B cell (primary cell): ENCODE results near the gene FAM120B.

Experiments
- EZH2 ChIP-seq: IDR thresholded peaks from 2 replicates; pipeline ENCODE4 v1.6.1; 2012; ENCODE audit warnings: borderline replicate concordance, low read depth, mild to moderate bottlenecking, moderate library complexity, low read length; ENCODE audit not compliant: insufficient read depth, poor library complexity, severe bottlenecking
- TF ChIP-seq, protein P1 (sequence below): fragments of 200-600 bp; IDR thresholded peaks from one replicate; pipeline ENCODE4 v1.8.0; 2022; ENCODE audit warnings: antibody characterized with exemption, mild to moderate bottlenecking

DNA sequence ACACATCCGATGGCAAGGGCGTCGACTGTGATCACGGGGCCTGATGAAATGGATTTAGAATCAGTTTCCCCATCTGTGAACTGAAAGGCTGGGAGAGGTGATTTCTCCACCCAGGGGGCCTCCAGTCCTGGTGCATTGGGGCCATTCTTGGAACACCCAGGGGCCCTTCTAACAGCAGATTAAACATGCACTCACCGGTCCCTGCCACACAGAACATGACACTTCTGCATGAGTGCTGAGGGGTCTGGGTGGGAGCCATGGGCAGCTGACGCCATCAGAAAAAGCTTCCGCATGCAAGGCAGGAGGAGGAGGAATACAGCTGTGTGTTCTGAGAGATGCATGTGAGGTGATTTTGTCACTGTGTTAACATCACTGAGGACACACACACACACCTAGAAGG is 42.5 kb upstream of the FAM120B start:
- TF ChIP-seq EZH2: no peak
- TF ChIP-seq, protein P1, sequence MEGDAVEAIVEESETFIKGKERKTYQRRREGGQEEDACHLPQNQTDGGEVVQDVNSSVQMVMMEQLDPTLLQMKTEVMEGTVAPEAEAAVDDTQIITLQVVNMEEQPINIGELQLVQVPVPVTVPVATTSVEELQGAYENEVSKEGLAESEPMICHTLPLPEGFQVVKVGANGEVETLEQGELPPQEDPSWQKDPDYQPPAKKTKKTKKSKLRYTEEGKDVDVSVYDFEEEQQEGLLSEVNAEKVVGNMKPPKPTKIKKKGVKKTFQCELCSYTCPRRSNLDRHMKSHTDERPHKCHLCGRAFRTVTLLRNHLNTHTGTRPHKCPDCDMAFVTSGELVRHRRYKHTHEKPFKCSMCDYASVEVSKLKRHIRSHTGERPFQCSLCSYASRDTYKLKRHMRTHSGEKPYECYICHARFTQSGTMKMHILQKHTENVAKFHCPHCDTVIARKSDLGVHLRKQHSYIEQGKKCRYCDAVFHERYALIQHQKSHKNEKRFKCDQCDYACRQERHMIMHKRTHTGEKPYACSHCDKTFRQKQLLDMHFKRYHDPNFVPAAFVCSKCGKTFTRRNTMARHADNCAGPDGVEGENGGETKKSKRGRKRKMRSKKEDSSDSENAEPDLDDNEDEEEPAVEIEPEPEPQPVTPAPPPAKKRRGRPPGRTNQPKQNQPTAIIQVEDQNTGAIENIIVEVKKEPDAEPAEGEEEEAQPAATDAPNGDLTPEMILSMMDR: no peak
